ENCODE data around the gene EDRF1. TPM values are rescaled to one million over a fixed set of nuclear protein-coding genes. Genes with fewer than 3 reads are reported as not detected.

The EDRF1 gene
- total and polyA plus RNA-seq, 2 experiments from 2014 or later: 10.1 to 28.9 TPM

GRCh38 chr10:125772864-125773180 lies 53.3 kb downstream of the EDRF1 start:
- Histone ChIP-seq H3K9me2 (replicated peaks; ENCODE audit: insufficient read depth) (no peaks in the 10 kb centered on the region), H4K20me1 (ENCODE audit: insufficient read depth, poor library complexity, severe bottlenecking) (no peaks in the 10 kb centered on the region), H2AFZ (no peak overlapping the region), H3K27ac (no peak overlapping the region), H3K4me1 (ENCODE audit: insufficient read depth) (no peaks in the 10 kb centered on the region), H3K4me3 (no peak overlapping the region), H3K36me3 (replicated peaks; ENCODE audit: insufficient read depth, low read depth) (no peaks in the 10 kb centered on the region), H3K4me2 (no peak overlapping the region), H3K9me3 (ENCODE audit: low read depth) (no peaks in the 10 kb centered on the region), H3K79me2 (no peaks in the 10 kb centered on the region), H3K27me3 (no peaks in the 10 kb centered on the region)
- no peak for DNase-seq (ENCODE audit: low spot score)
- WGBS (ENCODE audit: low lambda C conversion rate, missing lambda C conversion rate): 85% methylated on average over 11 of the region's 11 CpGs
- no peak for TF ChIP-seq EZH2 (IDR thresholded peaks at IDR 0.05; ENCODE audit: borderline replicate concordance)
- TF ChIP-seq CTCF (IDR thresholded peaks at IDR 0.05; ENCODE audit: poor library complexity): no peak
- no peak for TF ChIP-seq EZH2phosphoT487 (IDR thresholded peaks at IDR 0.05; ENCODE audit: low read depth, severe bottlenecking, unreplicated experiment)

- TF ChIP-seq CTCF (IDR thresholded peaks at IDR 0.05; ENCODE audit: poor library complexity): no peak
- no peak for TF ChIP-seq EZH2 (IDR thresholded peaks at IDR 0.05; ENCODE audit: borderline replicate concordance)
- TF ChIP-seq EZH2phosphoT487 (IDR thresholded peaks at IDR 0.05; ENCODE audit: low read depth, severe bottlenecking, unreplicated experiment): no peak
- no peaks in the 10 kb centered on the region for H3K36me3 ChIP-seq (replicated peaks; ENCODE audit: insufficient read depth, low read depth)
These were observed 54.4 kb downstream of the EDRF1 start for GRCh38 chr10:125773687-125774543.

GRCh38 chr10:125774581-125775191 lies 55.2 kb downstream of the EDRF1 start:
- Histone ChIP-seq H3K27me3 (no peaks in the 10 kb centered on the region), H2AFZ (no peak overlapping the region), H4K20me1 (ENCODE audit: insufficient read depth, poor library complexity, severe bottlenecking) (no peaks in the 10 kb centered on the region), H3K9me3 (ENCODE audit: low read depth) (no peaks in the 10 kb centered on the region), H3K36me3 (replicated peaks; ENCODE audit: insufficient read depth, low read depth) (no peaks in the 10 kb centered on the region), H3K4me1 (ENCODE audit: insufficient read depth) (no peaks in the 10 kb centered on the region), H3K9me2 (replicated peaks; ENCODE audit: insufficient read depth) (no peaks in the 10 kb centered on the region), H3K4me2 (no peak overlapping the region), H3K4me3 (no peak overlapping the region), H3K79me2 (no peaks in the 10 kb centered on the region), H3K27ac (no peak overlapping the region)
- TF ChIP-seq EZH2 (IDR thresholded peaks at IDR 0.05; ENCODE audit: borderline replicate concordance) (no peak), EZH2phosphoT487 (IDR thresholded peaks at IDR 0.05; ENCODE audit: low read depth, severe bottlenecking, unreplicated experiment) (no peak)
- 91% methylated on average over 13 of the region's 32 CpGs for WGBS (ENCODE audit: low lambda C conversion rate, missing lambda C conversion rate)
- DNase-seq (ENCODE audit: low spot score): no peak

More at GRCh38 chr10:125773687-125774543, 54.4 kb downstream of the EDRF1 start:
- no peak overlapping the region for H2AFZ ChIP-seq
- no peak overlapping the region for H3K4me3 ChIP-seq
- no peaks in the 10 kb centered on the region for H3K9me2 ChIP-seq (replicated peaks; ENCODE audit: insufficient read depth)
- no peaks in the 10 kb centered on the region for H3K79me2 ChIP-seq
- 98% methylated on average over 35 of the region's 75 CpGs for WGBS (ENCODE audit: low lambda C conversion rate, missing lambda C conversion rate)
- H3K4me2 ChIP-seq: no peak overlapping the region
- no peaks in the 10 kb centered on the region for H3K4me1 ChIP-seq (ENCODE audit: insufficient read depth)
- no peaks in the 10 kb centered on the region for H3K27me3 ChIP-seq
- no peaks in the 10 kb centered on the region for H3K9me3 ChIP-seq (ENCODE audit: low read depth)
- H3K27ac ChIP-seq: no peak overlapping the region
- no peaks in the 10 kb centered on the region for H4K20me1 ChIP-seq (ENCODE audit: insufficient read depth, poor library complexity, severe bottlenecking)
- DNase-seq (ENCODE audit: low spot score): no peak

GRCh38 chr10:125775491-125776106 lies 56.1 kb downstream of the EDRF1 start, which contains the start of gene MMP21:
TSS of gene MMP21 (minus strand) at chr10:125775821. CDS start at chr10:125775821, 0 bp downstream.
- TF ChIP-seq EZH2 (IDR thresholded peaks at IDR 0.05; ENCODE audit: borderline replicate concordance) (no peak), CTCF (IDR thresholded peaks at IDR 0.05; ENCODE audit: poor library complexity) (no peak), EZH2phosphoT487 (IDR thresholded peaks at IDR 0.05; ENCODE audit: low read depth, severe bottlenecking, unreplicated experiment) (no peak)
- no peak within 1 kb of the TSS for H2AFZ ChIP-seq
- H3K27me3 ChIP-seq: no peaks in the 10 kb centered on the region
- no peaks in the 10 kb centered on the region for H3K9me3 ChIP-seq (ENCODE audit: low read depth)
- no peak within 1 kb of the TSS for H3K4me3 ChIP-seq
- H4K20me1 ChIP-seq (ENCODE audit: insufficient read depth, poor library complexity, severe bottlenecking): no peaks in the 10 kb centered on the region
- 94% methylated on average over 25 of the region's 26 CpGs for WGBS (ENCODE audit: low lambda C conversion rate, missing lambda C conversion rate)
- H3K4me1 ChIP-seq (ENCODE audit: insufficient read depth): no peaks in the 10 kb centered on the region
- H3K79me2 ChIP-seq: no peaks in the 10 kb centered on the region
- no peaks in the 10 kb centered on the region for H3K36me3 ChIP-seq (replicated peaks; ENCODE audit: insufficient read depth, low read depth)
- H3K4me2 ChIP-seq: no peak within 1 kb of the TSS
- no peaks in the 10 kb centered on the region for H3K9me2 ChIP-seq (replicated peaks; ENCODE audit: insufficient read depth)
- no peak within 1 kb of the TSS for H3K27ac ChIP-seq
- DNase-seq (ENCODE audit: low spot score): no peak

All from hepatocyte (in vitro differentiated cells).